Left lung (tissue), 10 donors: ENCODE data around the gene RCC1. TPM values are rescaled to one million over a fixed set of nuclear protein-coding genes. Genes with fewer than 3 reads are reported as not detected.

Experiments used
- ATAC-seq: fragments of 200-7000 bp; cut with Tn5 transposase; one replicate; pipeline ENCODE4 v1.9.1; 2020; ENCODE audit warnings: moderate library complexity
- DNase-seq, 4 donors: peaks; one replicate each; pipeline ENCODE4 v3.0.0-alpha.2; 2013 to 2020
- H3K27ac ChIP-seq, 2 donors: fragments of 200-600 bp; sonication (generic) in 1 of 2; one replicate each; pipeline versions ENCODE4 v1.5.0 to v1.8.0; 2020 to 2021
- H3K27me3 ChIP-seq, 2 donors: fragments of 200-600 bp; sonication (generic) in 1 of 2; one replicate each; pipeline versions ENCODE4 v1.5.0 to v1.8.0; 2020 to 2021
- H3K36me3 ChIP-seq, 2 donors: fragments of 200-600 bp; sonication (generic) in 1 of 2; one replicate each; pipeline versions ENCODE4 v1.5.0 to v1.8.0; 2020 to 2021
- H3K4me1 ChIP-seq, 2 donors: fragments of 200-600 bp; one replicate each; pipeline ENCODE4 v1.8.0; 2021
- H3K4me3 ChIP-seq, 2 donors: fragments of 200-600 bp; sonication (generic) in 1 of 2; one replicate each; pipeline versions ENCODE4 v1.5.0 to v1.8.0; 2020 to 2021; ENCODE audit warnings: mild to moderate bottlenecking in 1 of 2
- H3K9me3 ChIP-seq, 2 donors: fragments of 200-600 bp; sonication (generic) in 1 of 2; one replicate each; pipeline versions ENCODE4 v1.5.0 to v1.8.0; 2020 to 2021
- intact Hi-C, 2 donors: fragments of 100-400 bp; cut with DNase I; formaldehyde crosslinking; loops; one replicate each; pipeline versions ENCODE4 v1.11.2 to v1.14.2; 2022
- polyA plus RNA-seq, 6 donors: library from polyadenylated mRNA; unstranded; fragments of 120-200 nt; gene quantifications; one replicate each; pipeline ENCODE4 v1.2.1, GENCODE V29; 2013; ENCODE audit not compliant: insufficient read length in 6 of 6
- total RNA-seq, 2 donors: library from RNA; stranded (reverse); fragmentation: NEBNext Ultra II Directional; extraction: Animal tissue kit (Norgen Biotek cat#: 25700); gene quantifications; one replicate each; pipeline ENCODE4 v1.2.1, GENCODE V29; 2021
- TF ChIP-seq, protein P1 (sequence below), 2 donors: fragments of 200-600 bp; sonication (generic) in 1 of 2; IDR thresholded peaks; one replicate each; pipeline versions ENCODE4 v1.5.0 to v1.8.0; 2021; ENCODE audit warnings: antibody characterized with exemption in 2 of 2
- donor health status: DM: no; HTN: yes; CAD: no.
- donor health status: DM: no; HTN: no; CAD: no.

Gene RCC1
- total and polyA plus RNA-seq, 8 donors = 35.5 to 57.8 (median 38.7) TPM

DNA sequence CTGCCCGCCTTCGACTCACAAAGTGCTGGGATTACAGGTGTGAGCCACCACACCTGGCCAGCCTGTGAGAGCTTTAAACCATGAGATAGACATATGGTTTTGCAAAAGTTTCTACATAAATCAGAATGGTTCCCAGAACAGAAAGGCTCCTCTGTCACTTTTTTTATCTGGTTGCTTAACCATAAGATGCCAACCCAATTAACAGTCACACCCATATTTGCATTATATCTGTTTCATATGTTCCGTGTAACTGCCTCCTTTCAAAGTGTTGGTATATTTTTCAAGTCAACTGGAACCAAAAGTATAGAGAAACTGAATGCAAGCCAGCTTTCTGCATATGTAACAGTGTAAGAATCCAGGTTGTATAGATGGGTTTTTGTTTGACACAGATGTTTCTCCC, 23.7 kb upstream of the RCC1 start:
- DNase-seq (no peak), ATAC-seq (no peak)
- intact Hi-C loops = no loop called here
- H3K27me3 ChIP-seq = no peaks in the 10 kb centered on the region
- H3K36me3 ChIP-seq = peaks cover 3 to 96% of the 10 kb centered on the region in 2 donors
- TF ChIP-seq, protein P1, sequence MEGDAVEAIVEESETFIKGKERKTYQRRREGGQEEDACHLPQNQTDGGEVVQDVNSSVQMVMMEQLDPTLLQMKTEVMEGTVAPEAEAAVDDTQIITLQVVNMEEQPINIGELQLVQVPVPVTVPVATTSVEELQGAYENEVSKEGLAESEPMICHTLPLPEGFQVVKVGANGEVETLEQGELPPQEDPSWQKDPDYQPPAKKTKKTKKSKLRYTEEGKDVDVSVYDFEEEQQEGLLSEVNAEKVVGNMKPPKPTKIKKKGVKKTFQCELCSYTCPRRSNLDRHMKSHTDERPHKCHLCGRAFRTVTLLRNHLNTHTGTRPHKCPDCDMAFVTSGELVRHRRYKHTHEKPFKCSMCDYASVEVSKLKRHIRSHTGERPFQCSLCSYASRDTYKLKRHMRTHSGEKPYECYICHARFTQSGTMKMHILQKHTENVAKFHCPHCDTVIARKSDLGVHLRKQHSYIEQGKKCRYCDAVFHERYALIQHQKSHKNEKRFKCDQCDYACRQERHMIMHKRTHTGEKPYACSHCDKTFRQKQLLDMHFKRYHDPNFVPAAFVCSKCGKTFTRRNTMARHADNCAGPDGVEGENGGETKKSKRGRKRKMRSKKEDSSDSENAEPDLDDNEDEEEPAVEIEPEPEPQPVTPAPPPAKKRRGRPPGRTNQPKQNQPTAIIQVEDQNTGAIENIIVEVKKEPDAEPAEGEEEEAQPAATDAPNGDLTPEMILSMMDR (IDR thresholded peaks at IDR 0.05) = no peak
- no peak overlapping the region for H3K4me3 ChIP-seq
- no peaks in the 10 kb centered on the region for H3K9me3 ChIP-seq
- H3K4me1 ChIP-seq = no peaks in the 10 kb centered on the region
- no peak overlapping the region for H3K27ac ChIP-seq

- DNase-seq (no peak), ATAC-seq (no peak)
- Histone ChIP-seq H3K36me3 (peaks cover 3 to 95% of the 10 kb centered on the region in 2 donors), H3K27me3 (no peaks in the 10 kb centered on the region), H3K27ac (no peak overlapping the region), H3K4me1 (no peaks in the 10 kb centered on the region), H3K9me3 (no peaks in the 10 kb centered on the region), H3K4me3 (no peak overlapping the region)
- TF ChIP-seq, protein P1 (IDR thresholded peaks at IDR 0.05) = no peak
- intact Hi-C loops = no loop called here
These were observed 23.1 kb upstream of the RCC1 start for GRCh38 chr1:28482702-28483101.

DNA sequence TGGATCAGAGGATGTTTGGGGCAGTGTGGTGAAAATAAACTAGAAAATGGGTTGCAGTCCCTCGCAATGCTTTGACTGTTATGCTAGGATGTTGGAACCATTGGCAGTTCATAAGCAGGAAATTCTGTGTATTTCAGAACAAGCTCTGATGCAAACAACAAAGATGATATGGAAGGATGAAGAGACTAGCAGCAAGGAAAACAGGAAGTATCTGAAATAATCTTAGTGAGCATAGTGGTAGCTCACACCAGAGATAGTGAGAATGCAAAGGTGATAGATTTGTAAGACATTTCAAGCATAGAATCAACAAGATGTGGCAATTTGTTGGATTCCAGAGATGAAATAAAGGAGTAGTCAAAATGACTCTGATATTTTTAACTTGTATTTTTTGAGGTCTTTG, 11.1 kb upstream of the RCC1 start:
- peaks cover 0 to 87% of the 10 kb centered on the region in 2 donors for H3K36me3 ChIP-seq
- ATAC-seq (no peak), DNase-seq (no peak)
- no peaks in the 10 kb centered on the region for H3K9me3 ChIP-seq
- H3K4me1 ChIP-seq = no peaks in the 10 kb centered on the region
- intact Hi-C loops = no loop called here
- TF ChIP-seq, protein P1 (IDR thresholded peaks at IDR 0.05) = no peak
- peak overlapping the region in 1 of 2 donors; percentile 4 for H3K27ac ChIP-seq
- H3K27me3 ChIP-seq = no peaks in the 10 kb centered on the region
- no peak overlapping the region for H3K4me3 ChIP-seq

GRCh38 chr1:28499553-28499952, 6.3 kb upstream of the RCC1 start:
- intact Hi-C loops = no loop called here

GRCh38 chr1:28501925-28502324, 3.9 kb upstream of the RCC1 start:
- H3K4me1 ChIP-seq = peaks cover 0 to 8% of the 10 kb centered on the region in 2 donors
- H3K4me3 ChIP-seq = no peak overlapping the region
- peaks cover 0 to 19% of the 10 kb centered on the region in 2 donors for H3K36me3 ChIP-seq
- H3K27ac ChIP-seq = no peak overlapping the region
- no peaks in the 10 kb centered on the region for H3K27me3 ChIP-seq
- H3K9me3 ChIP-seq = no peaks in the 10 kb centered on the region
- ATAC-seq (no peak), DNase-seq (no peak)
- intact Hi-C loops = no loop called here
- TF ChIP-seq, protein P1 (IDR thresholded peaks at IDR 0.05) = no peak

More at GRCh38 chr1:28499553-28499952, 6.3 kb upstream of the RCC1 start:
- DNase-seq (no peak), ATAC-seq (no peak)
- TF ChIP-seq, protein P1 (IDR thresholded peaks at IDR 0.05) = no peak
- no peak overlapping the region for H3K27ac ChIP-seq
- peaks cover 0 to 3% of the 10 kb centered on the region in 2 donors for H3K4me1 ChIP-seq
- H3K27me3 ChIP-seq = no peaks in the 10 kb centered on the region
- H3K4me3 ChIP-seq = no peak overlapping the region
- H3K9me3 ChIP-seq = no peaks in the 10 kb centered on the region
- peaks cover 0 to 40% of the 10 kb centered on the region in 2 donors for H3K36me3 ChIP-seq
